Choroid plexus epithelial cell (primary cell): ENCODE results near the gene ECI1.

Experiments
- DNase-seq: peaks from one replicate; pipeline ENCODE4 v3.0.0-alpha.2; 2010; ENCODE audit warnings: low read depth
- H3K4me3 ChIP-seq: 2 replicates; pipeline ENCODE4 v1.5.1; 2011; ENCODE audit warnings: low read depth, mild to moderate bottlenecking, control low read depth, low read length, moderate library complexity
- TF ChIP-seq, protein P1 (sequence below): conservative IDR thresholded peaks from 2 replicates; pipeline ENCODE4 v1.5.1; 2011; ENCODE audit warnings: low read depth, mild to moderate bottlenecking, control low read depth, inconsistent platforms, low read length, moderate library complexity

Gene ECI1

DNA sequence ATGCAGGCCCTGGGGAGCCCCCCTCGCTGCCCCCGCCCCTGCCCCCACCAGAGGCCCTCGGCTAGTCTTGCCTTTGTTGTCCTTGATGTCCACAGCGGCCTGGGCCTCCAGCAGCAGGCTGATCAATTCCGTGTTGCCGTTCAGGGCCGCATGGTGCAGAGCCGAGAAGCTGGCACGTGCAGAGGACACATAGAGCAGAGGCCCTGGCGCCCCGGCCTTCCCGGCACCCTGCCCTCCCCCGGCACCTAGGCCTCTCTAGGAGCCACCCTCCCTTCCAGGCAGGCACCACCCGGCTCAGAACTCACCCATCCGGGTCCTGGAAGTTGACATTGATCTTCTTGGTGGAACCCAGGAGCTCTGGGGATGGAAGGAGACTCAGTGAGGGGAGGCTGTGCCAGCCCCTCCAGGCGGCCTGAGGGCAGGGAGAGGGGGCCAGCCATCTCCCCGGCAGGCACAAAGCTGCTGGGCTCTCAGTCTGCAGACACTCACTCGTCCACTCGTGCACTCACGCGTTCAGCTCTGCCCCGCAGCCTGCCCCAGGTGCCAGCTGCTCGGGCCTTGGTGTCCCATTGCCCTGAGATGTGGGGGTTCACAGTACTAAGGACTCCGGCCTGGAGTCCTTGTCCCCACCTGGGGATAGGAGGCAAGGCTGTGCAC lies 61.3 kb downstream of the ECI1 start:
- TF ChIP-seq, protein P1, sequence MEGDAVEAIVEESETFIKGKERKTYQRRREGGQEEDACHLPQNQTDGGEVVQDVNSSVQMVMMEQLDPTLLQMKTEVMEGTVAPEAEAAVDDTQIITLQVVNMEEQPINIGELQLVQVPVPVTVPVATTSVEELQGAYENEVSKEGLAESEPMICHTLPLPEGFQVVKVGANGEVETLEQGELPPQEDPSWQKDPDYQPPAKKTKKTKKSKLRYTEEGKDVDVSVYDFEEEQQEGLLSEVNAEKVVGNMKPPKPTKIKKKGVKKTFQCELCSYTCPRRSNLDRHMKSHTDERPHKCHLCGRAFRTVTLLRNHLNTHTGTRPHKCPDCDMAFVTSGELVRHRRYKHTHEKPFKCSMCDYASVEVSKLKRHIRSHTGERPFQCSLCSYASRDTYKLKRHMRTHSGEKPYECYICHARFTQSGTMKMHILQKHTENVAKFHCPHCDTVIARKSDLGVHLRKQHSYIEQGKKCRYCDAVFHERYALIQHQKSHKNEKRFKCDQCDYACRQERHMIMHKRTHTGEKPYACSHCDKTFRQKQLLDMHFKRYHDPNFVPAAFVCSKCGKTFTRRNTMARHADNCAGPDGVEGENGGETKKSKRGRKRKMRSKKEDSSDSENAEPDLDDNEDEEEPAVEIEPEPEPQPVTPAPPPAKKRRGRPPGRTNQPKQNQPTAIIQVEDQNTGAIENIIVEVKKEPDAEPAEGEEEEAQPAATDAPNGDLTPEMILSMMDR, result no peak
- DNase-seq, result no peak
- no peak overlapping the region for H3K4me3 ChIP-seq
